ENCODE measurements around the gene LRRC14B. TPM values are rescaled to one million over a fixed set of nuclear protein-coding genes. Genes with fewer than 3 reads are reported as not detected.
"Not testable (repeated sequence)": the region's sequence is repeated elsewhere in the genome, so short reads cannot be mapped to it uniquely, and the experiment has no call there.

LRRC14B gene
- polyA plus RNA-seq, 1 donor from 2014 or later = not detected

DNA sequence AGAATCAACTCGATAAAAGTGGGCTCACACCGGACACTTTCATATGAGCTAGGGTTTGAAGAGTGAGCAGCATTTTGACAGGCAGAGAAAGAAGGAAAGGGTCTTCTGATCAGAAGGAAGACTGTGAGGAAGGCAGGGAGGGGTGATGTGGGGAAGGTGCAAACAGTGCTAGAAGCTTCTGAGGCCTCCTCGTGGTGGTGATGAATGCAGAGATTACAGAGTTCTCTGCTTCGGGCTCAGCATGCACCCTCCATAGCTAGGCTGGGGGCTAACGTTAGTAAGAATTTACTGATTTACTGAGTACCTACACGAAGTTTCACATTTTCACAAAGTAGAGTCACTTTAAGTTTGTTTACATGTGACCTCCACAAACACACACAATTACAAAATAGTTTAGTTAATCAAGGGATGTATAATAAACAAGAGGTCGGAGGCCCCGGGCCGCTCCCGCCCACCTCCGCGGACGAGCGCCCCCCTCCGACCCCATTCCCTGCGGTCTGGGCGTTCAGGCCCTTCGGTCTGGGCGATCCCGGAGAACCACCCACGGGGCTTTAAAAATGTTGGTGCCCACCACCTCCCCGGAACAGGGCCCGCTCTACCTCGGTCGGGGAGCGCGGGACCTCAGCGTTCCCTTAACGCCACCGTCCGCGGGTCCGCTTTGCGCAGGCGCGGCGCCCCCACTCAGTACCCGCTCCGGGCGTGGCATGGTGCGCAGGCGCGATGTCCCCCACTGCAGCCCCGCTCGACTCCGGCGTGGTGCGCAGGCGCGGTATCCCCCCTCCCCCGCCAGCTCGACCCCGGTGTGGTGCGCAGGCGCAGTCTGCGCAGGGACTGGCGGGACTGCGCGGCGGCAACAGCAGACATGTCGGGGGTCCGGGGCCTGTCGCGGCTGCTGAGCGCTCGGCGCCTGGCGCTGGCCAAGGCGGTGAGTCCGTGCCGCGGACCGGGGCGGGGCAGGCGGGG is 26.5 kb downstream of the LRRC14B start, which contains the start of the genes CCDC127 and SDHA:
Gene CCDC127, minus strand, starts transcription at position 660 of the 963 bp plus-strand sequence. CDS start 1,304 bp downstream, outside the sequence.
Gene SDHA, plus strand, starts transcription at position 827 of the 963 bp plus-strand sequence. Its CDS starts 36 bp downstream, at position 863.
- not testable (repeated sequence) for H3K27me3 Mint-ChIP-seq, H3K36me3 Mint-ChIP-seq, H3K9me3 Mint-ChIP-seq
- Mint-ChIP-seq H3K27ac (peak within 1 kb of the TSS; percentile 94 to 100 (median 97)), H3K4me3 (peak within 1 kb of the TSS; percentile 93 to 98 (median 97)), H3K4me1 (peaks cover 23 to 45% (median 42%) of the 10 kb centered on the region in 3 donors)

- Mint-ChIP-seq H3K9me3 (no peaks in the 10 kb centered on the region), H3K4me3 (peak overlapping the region; percentile 93 to 98 (median 97))
These were observed 27.4 kb downstream of the LRRC14B start for GRCh38 chr5:218457-219291.

DNA sequence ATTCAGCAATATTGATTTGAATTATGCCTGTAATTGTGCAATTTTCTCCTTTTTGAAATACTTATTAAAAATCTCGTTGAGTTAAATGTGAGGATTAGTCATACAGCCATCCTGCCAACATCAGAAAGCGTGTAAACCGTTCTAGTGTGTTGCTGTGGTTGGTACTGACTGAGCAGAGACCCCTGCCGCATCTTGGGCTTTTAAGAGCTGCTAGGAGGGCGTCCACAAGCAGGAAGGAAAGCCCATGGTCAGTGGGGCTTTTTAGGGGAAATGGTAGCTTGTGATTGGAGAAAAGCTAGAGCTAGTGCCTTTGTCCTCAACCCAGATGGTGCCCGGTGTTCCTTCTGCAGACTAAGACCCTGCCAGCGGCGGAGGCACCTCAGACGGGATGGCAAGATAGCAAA is 28.2 kb downstream of the LRRC14B start:
- peaks cover under 1% of the 10 kb centered on the region for H3K36me3 Mint-ChIP-seq
- H3K4me3 Mint-ChIP-seq = peak overlapping the region; percentile 93 to 98 (median 97)
- H3K27me3 Mint-ChIP-seq = no peaks in the 10 kb centered on the region

More at GRCh38 chr5:218457-219291, 27.4 kb downstream of the LRRC14B start:
- Mint-ChIP-seq H3K27me3 (no peaks in the 10 kb centered on the region), H3K36me3 (peaks cover 5% of the 10 kb centered on the region), H3K27ac (peak overlapping the region; percentile 94 to 99 (median 97)), H3K4me1 (peaks cover 26 to 49% (median 42%) of the 10 kb centered on the region in 3 donors)

GRCh38 chr5:219991-220390 is 28.7 kb downstream of the LRRC14B start:
- peak overlapping the region; percentile 94 to 99 (median 97) for H3K27ac Mint-ChIP-seq
- H3K36me3 Mint-ChIP-seq = peaks cover 2% of the 10 kb centered on the region
- peak overlapping the region; percentile 93 to 98 (median 97) for H3K4me3 Mint-ChIP-seq

More for the DNA sequence above, 28.2 kb downstream of the LRRC14B start:
- no peaks in the 10 kb centered on the region for H3K9me3 Mint-ChIP-seq
- peaks cover 21 to 42% (median 37%) of the 10 kb centered on the region in 3 donors for H3K4me1 Mint-ChIP-seq
- H3K27ac Mint-ChIP-seq = peak overlapping the region; percentile 94 to 99 (median 97)

DNA sequence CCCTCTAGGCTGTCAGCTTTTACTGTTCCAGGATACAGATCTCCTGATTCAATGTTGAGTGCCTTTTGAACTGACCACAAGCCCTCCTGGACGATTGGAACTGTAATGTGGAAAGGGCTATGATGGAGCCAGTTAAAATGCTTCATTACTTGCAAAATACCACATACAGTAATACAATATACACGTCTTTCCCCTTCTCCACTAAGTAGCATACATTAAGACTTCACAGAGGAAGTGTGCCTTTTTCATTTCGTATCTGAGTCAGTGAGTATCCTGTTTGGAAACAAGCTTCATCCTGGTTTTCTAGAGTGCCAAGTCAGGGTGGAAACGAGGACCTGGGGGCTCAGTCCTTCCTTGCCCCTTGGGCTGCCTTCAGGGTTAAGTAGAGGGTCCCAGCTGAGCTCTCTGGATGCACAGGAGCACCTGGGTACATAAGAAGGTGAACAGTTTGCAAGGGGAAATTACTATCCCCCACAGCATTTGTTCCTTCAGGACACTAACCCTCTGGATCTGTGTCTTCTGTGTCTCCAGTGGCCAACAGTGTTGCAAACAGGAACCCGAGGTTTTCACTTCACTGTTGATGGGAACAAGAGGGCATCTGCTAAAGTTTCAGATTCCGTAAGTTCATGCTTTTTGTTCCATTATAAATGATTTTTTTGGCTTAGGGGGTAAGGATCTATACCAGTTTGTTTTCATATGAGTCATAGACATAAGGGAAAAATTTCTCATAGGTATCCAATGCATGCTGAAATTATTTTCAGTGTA is 31.8 kb downstream of the LRRC14B start:
- not testable (repeated sequence) for H3K27me3 Mint-ChIP-seq, H3K36me3 Mint-ChIP-seq, H3K9me3 Mint-ChIP-seq
- H3K27ac Mint-ChIP-seq = peak overlapping the region in 1 of 3 donors; percentile 76
- H3K4me3 Mint-ChIP-seq = peak overlapping the region in 2 of 4 donors; percentile 42 to 45
- H3K4me1 Mint-ChIP-seq = peaks cover 18 to 27% (median 19%) of the 10 kb centered on the region in 3 donors

More at GRCh38 chr5:219991-220390, 28.7 kb downstream of the LRRC14B start:
- Mint-ChIP-seq H3K27me3 (no peaks in the 10 kb centered on the region), H3K4me1 (peaks cover 25 to 40% (median 35%) of the 10 kb centered on the region in 3 donors), H3K9me3 (no peaks in the 10 kb centered on the region)

GRCh38 chr5:223791-224190 is 32.5 kb downstream of the LRRC14B start:
- Mint-ChIP-seq H3K4me1 (peaks cover 18 to 27% (median 19%) of the 10 kb centered on the region in 3 donors), H3K9me3 (no peaks in the 10 kb centered on the region), H3K27me3 (no peaks in the 10 kb centered on the region), H3K27ac (peak overlapping the region in 1 of 3 donors; percentile 48), H3K36me3 (peaks cover 10% of the 10 kb centered on the region), H3K4me3 (no peak overlapping the region)

DNA sequence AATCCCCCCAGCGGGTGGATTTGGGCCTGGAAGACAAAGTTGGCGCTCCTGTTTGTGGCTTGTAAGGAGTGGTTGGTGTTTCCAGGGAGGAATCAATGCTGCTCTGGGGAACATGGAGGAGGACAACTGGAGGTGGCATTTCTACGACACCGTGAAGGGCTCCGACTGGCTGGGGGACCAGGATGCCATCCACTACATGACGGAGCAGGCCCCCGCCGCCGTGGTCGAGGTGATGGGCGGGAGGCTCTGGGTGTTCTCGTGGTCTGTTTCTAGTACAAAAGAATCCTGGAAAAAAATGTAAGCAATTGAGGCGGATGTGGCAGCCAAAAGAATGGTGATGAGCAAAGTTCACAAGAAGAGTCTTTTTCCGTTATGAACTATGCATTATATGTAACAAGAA is 34.0 kb downstream of the LRRC14B start:
- peaks cover 11 to 22% (median 15%) of the 10 kb centered on the region in 3 donors for H3K4me1 Mint-ChIP-seq
- no peaks in the 10 kb centered on the region for H3K27me3 Mint-ChIP-seq
- no peak overlapping the region for H3K27ac Mint-ChIP-seq
- H3K36me3 Mint-ChIP-seq = peaks cover 12% of the 10 kb centered on the region
- no peak overlapping the region for H3K4me3 Mint-ChIP-seq
- no peaks in the 10 kb centered on the region for H3K9me3 Mint-ChIP-seq

DNA sequence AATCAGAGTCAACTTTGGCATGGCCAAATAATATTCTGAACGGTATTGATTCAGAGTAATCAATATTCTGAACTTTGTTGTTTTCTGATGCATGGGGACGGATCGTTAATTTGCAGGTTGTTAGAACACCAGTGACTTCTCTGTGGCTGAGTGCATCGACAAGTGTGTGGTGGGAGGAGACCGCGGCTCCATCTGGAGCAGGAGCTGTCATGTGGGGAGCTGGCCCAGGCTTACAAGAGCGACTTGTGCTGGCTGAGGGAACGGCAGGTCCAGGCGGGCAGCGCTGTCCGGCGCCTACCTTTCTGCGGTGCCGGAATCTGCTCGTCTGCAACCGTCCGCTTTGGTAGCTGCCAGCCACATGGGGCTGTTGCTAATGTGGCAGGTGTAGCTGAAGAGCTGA is 36.1 kb downstream of the LRRC14B start:
- not testable (repeated sequence) for H3K27me3 Mint-ChIP-seq, H3K9me3 Mint-ChIP-seq, H3K4me3 Mint-ChIP-seq
- peaks cover 12% of the 10 kb centered on the region for H3K36me3 Mint-ChIP-seq
- peak overlapping the region in 1 of 3 donors; percentile 16 for H3K27ac Mint-ChIP-seq
- peaks cover 0 to 13% (median 10%) of the 10 kb centered on the region in 3 donors for H3K4me1 Mint-ChIP-seq

GRCh38 chr5:228886-229285 is 37.6 kb downstream of the LRRC14B start:
- H3K4me3 Mint-ChIP-seq = no peak overlapping the region
- no peak overlapping the region for H3K27ac Mint-ChIP-seq
- no peaks in the 10 kb centered on the region for H3K9me3 Mint-ChIP-seq
- H3K4me1 Mint-ChIP-seq = peaks cover 0 to 5% (median 1%) of the 10 kb centered on the region in 3 donors
- H3K36me3 Mint-ChIP-seq = peaks cover 12% of the 10 kb centered on the region
- H3K27me3 Mint-ChIP-seq = no peaks in the 10 kb centered on the region

GRCh38 chr5:230711-231110 is 39.4 kb downstream of the LRRC14B start:
- no peaks in the 10 kb centered on the region for H3K27me3 Mint-ChIP-seq
- no peak overlapping the region for H3K4me3 Mint-ChIP-seq
- H3K4me1 Mint-ChIP-seq = peaks cover 0 to 1% (median 0%) of the 10 kb centered on the region in 3 donors
- H3K36me3 Mint-ChIP-seq = peaks cover 3% of the 10 kb centered on the region
- H3K9me3 Mint-ChIP-seq = no peaks in the 10 kb centered on the region
- no peak overlapping the region for H3K27ac Mint-ChIP-seq

DNA sequence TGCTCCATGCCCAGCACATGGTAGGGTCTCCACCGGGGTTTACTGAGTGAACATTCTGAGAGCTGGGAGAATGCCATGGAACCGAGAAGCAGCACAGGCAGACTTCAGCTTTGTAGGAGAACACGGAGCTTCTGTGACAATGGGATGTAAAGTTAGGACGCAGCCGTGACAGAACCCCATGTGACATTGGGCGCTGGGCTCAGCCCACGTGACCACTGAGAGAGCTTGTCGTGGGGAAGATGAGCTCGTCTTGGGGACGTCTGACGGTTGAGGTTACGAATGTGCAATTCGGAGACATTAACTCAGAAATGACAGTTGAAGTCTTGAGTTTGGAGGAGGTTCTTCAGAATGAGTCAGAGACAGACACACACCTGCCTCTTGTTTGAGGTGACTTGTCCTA is 40.4 kb downstream of the LRRC14B start:
- Mint-ChIP-seq H3K4me3 (no peak overlapping the region), H3K4me1 (peaks cover 0 to 1% (median 0%) of the 10 kb centered on the region in 3 donors), H3K36me3 (peaks cover 2% of the 10 kb centered on the region), H3K27me3 (no peaks in the 10 kb centered on the region), H3K27ac (no peak overlapping the region), H3K9me3 (no peaks in the 10 kb centered on the region)

DNA sequence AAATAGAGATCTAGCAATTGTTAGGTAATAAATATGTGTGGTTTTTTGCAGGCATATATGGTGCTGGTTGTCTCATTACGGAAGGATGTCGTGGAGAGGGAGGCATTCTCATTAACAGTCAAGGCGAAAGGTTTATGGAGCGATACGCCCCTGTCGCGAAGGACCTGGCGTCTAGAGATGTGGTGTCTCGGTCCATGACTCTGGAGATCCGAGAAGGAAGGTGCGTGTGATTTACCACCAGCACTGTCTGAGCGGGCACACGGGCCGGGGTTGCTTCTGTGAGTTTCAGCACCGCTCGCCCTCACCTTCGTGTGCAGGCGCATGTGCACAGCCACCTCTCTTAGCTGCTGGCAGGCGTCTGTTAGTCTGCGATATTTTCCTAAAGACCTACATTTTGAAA is 42.1 kb downstream of the LRRC14B start:
- not testable (repeated sequence) for H3K4me3 Mint-ChIP-seq, H3K36me3 Mint-ChIP-seq, H3K9me3 Mint-ChIP-seq, H3K27ac Mint-ChIP-seq, H3K27me3 Mint-ChIP-seq, H3K4me1 Mint-ChIP-seq

GRCh38 chr5:234450-234849 is 43.2 kb downstream of the LRRC14B start:
- no peak overlapping the region for H3K4me3 Mint-ChIP-seq
- no peaks in the 10 kb centered on the region for H3K27me3 Mint-ChIP-seq
- no peaks in the 10 kb centered on the region for H3K9me3 Mint-ChIP-seq
- H3K27ac Mint-ChIP-seq = no peak overlapping the region
- H3K4me1 Mint-ChIP-seq = no peaks in the 10 kb centered on the region
- H3K36me3 Mint-ChIP-seq = peaks cover 2% of the 10 kb centered on the region

DNA sequence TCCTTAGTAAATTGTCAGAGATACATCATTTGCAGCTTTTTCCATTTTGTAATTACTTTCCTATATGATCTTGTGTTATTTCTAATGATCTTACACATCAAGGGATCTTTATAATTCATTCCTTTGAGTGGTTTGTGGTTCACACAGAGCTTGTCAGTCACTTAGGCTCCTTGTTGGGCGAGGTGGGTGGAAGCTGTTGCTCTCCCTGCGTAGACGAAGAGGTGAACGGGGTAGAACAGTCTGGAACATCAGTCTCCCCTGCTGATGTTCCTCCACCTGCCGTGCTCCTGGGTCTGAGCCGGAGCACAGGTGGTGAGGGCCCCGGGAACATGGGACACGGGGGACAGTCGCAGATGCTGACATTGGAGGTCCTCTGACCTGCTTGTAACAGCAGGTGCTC is 44.2 kb downstream of the LRRC14B start:
- not testable (repeated sequence) for H3K27ac Mint-ChIP-seq, H3K4me3 Mint-ChIP-seq, H3K4me1 Mint-ChIP-seq, H3K9me3 Mint-ChIP-seq, H3K36me3 Mint-ChIP-seq, H3K27me3 Mint-ChIP-seq
